GM23248 (cell line): ENCODE results near the gene NEDD4L.

Experiments used
- EZH2 ChIP-seq: fragments of 200-600 bp; sonication (generic); IDR thresholded peaks from 2 replicates; pipeline ENCODE4 v1.6.1; 2018; ENCODE audit warnings: antibody characterized with exemption, mild to moderate bottlenecking; ENCODE audit not compliant: insufficient read depth, poor library complexity, severe bottlenecking
- EZH2phosphoT487 ChIP-seq: fragments of 200-600 bp; sonication (generic); IDR thresholded peaks from 2 replicates; pipeline ENCODE4 v1.6.1; 2018; ENCODE audit warnings: antibody characterized with exemption, moderate library complexity, mild to moderate bottlenecking, low read depth; ENCODE audit not compliant: insufficient read depth

DNA sequence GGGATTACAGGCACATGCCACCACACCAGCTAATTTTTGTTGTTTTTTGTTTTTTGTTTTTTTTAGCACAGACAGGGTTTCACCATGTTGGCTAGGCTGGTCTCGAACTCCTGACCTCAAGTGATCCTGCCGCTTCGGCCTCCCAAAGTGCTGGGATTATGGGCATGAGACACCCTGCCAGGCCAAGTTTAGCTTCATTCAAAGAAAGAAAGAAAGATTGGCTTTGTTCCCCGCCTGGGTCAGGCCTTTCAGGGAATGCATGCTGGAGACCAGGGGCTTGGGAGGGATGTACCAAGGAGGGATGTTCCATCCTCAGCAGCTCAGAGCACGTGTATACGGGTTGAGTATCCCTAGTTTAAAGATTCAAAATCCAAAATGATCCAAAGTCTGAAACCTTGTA lies 301.8 kb downstream of the NEDD4L start:
- no peak for TF ChIP-seq EZH2phosphoT487
- no peak for TF ChIP-seq EZH2
